Trophoblast cell (in vitro differentiated cells and primary cell): ENCODE data around the gene WNT16.

ENCODE experiments used
- DNase-seq, 2 donors: peaks; one replicate each; pipeline ENCODE4 v3.0.0-alpha.2; 2016
- H2AFZ ChIP-seq: 2 replicates; pipeline ENCODE4 v1.6.1; 2013; ENCODE audit warnings: low read length, moderate library complexity, mild to moderate bottlenecking; ENCODE audit not compliant: insufficient read depth, poor library complexity
- H2AK5ac ChIP-seq: 2 replicates; pipeline ENCODE4 v1.6.1; 2013; ENCODE audit warnings: mild to moderate bottlenecking, low read length
- H2BK120ac ChIP-seq: 2 replicates; pipeline ENCODE4 v1.6.1; 2013; ENCODE audit warnings: low read length, mild to moderate bottlenecking, moderate library complexity; ENCODE audit not compliant: insufficient read depth, poor library complexity
- H2BK12ac ChIP-seq: 2 replicates; pipeline ENCODE4 v1.6.1; 2013; ENCODE audit warnings: mild to moderate bottlenecking, low read length, moderate library complexity
- H2BK5ac ChIP-seq: 2 replicates; pipeline ENCODE4 v1.6.1; 2013; ENCODE audit warnings: low read length, low read depth, moderate library complexity, mild to moderate bottlenecking; ENCODE audit not compliant: poor library complexity
- H3K14ac ChIP-seq: 2 replicates; pipeline ENCODE4 v1.6.1; 2013; ENCODE audit warnings: mild to moderate bottlenecking, low read length
- H3K18ac ChIP-seq: 2 replicates; pipeline ENCODE4 v1.6.1; 2013; ENCODE audit warnings: mild to moderate bottlenecking, low read length
- H3K23ac ChIP-seq: 2 replicates; pipeline ENCODE4 v1.6.1; 2013; ENCODE audit warnings: low read length
- H3K27ac ChIP-seq: 2 replicates; pipeline ENCODE4 v1.5.1; 2013; ENCODE audit warnings: low read depth, mild to moderate bottlenecking, inconsistent platforms, low read length, moderate library complexity
- H3K27me3 ChIP-seq: 2 replicates; pipeline ENCODE4 v1.6.1; 2013; ENCODE audit warnings: inconsistent platforms, mild to moderate bottlenecking, low read length, moderate library complexity; ENCODE audit not compliant: insufficient read depth
- H3K36me3 ChIP-seq, 2 experiments: 1 replicate in 1 of 2; 2 replicates in 1 of 2; pipeline ENCODE4 v1.6.1; 2013; ENCODE audit warnings: low read length in 2 of 2, mild to moderate bottlenecking in 2 of 2, moderate library complexity in 1 of 2; ENCODE audit not compliant: insufficient read depth in 2 of 2, control insufficient read depth in 1 of 2
- H3K4ac ChIP-seq: 2 replicates; pipeline ENCODE4 v1.6.1; 2013; ENCODE audit warnings: low read depth, mild to moderate bottlenecking, low read length, moderate library complexity
- H3K4me1 ChIP-seq, 2 experiments: 1 replicate in 1 of 2; 2 replicates in 1 of 2; pipeline ENCODE4 v1.6.1; 2013; ENCODE audit warnings: low read length in 2 of 2, mild to moderate bottlenecking in 2 of 2, moderate library complexity in 1 of 2; ENCODE audit not compliant: insufficient read depth in 2 of 2, control insufficient read depth in 1 of 2
- H3K4me2 ChIP-seq: 2 replicates; pipeline ENCODE4 v1.6.1; 2013; ENCODE audit warnings: inconsistent platforms, mild to moderate bottlenecking, low read length, moderate library complexity
- H3K4me3 ChIP-seq: 2 replicates; pipeline ENCODE4 v1.5.1; 2013; ENCODE audit warnings: mild to moderate bottlenecking, low read depth, low read length, inconsistent platforms
- H3K79me1 ChIP-seq: one replicate; pipeline ENCODE4 v1.6.1; 2013; ENCODE audit warnings: low read length
- H3K79me2 ChIP-seq: 2 replicates; pipeline ENCODE4 v1.6.1; 2013; ENCODE audit warnings: low read length, mild to moderate bottlenecking; ENCODE audit not compliant: control insufficient read depth, insufficient read depth, poor library complexity
- H3K9ac ChIP-seq: 2 replicates; pipeline ENCODE4 v1.6.1; 2013; ENCODE audit warnings: mild to moderate bottlenecking, low read length
- H3K9me3 ChIP-seq: 2 replicates; pipeline ENCODE4 v1.6.1; 2013; ENCODE audit warnings: low read depth, mild to moderate bottlenecking, control low read depth, inconsistent platforms, low read length; ENCODE audit not compliant: insufficient read depth
- H4K12ac ChIP-seq: 2 replicates; pipeline ENCODE4 v1.6.1; 2013; ENCODE audit warnings: low read depth, mild to moderate bottlenecking, low read length, moderate library complexity
- H4K8ac ChIP-seq: 2 replicates; pipeline ENCODE4 v1.6.1; 2013; ENCODE audit warnings: low read depth, mild to moderate bottlenecking, low read length, moderate library complexity
- H4K91ac ChIP-seq: one replicate; pipeline ENCODE4 v1.6.1; 2013; ENCODE audit warnings: low read depth, mild to moderate bottlenecking, low read length, moderate library complexity
- WGBS: extraction: QIAGEN DNeasy Blood & Tissue Kit; methylation state at CpG from one replicate; pipeline ENCODE4 v1.1.7; 2013; ENCODE audit warnings: missing lambda C conversion rate; ENCODE audit not compliant: insufficient read length, insufficient coverage; ENCODE audit errors: extremely low coverage; 5-methylcytosine and 5-hydroxymethylcytosine counted together

The WNT16 gene

GRCh38 chr7:121298831-121299239 lies 30.0 kb upstream of the WNT16 start:
- Histone ChIP-seq H3K9ac (no peak overlapping the region), H3K79me1 (no peaks in the 10 kb centered on the region), H2AFZ (no peak overlapping the region), H2AK5ac (no peak overlapping the region), H3K79me2 (no peaks in the 10 kb centered on the region), H3K27me3 (no peaks in the 10 kb centered on the region), H4K91ac (no peak overlapping the region), H3K27ac (no peak overlapping the region), H2BK5ac (no peak overlapping the region), H3K4me2 (no peak overlapping the region), H4K12ac (no peak overlapping the region), H3K23ac (no peak overlapping the region), H3K14ac (no peak overlapping the region), H2BK120ac (no peak overlapping the region), H3K36me3 (no peaks in the 10 kb centered on the region), H3K9me3 (no peaks in the 10 kb centered on the region), H2BK12ac (no peak overlapping the region), H3K4ac (no peak overlapping the region), H3K4me1 (no peaks in the 10 kb centered on the region), H3K4me3 (no peak overlapping the region), H3K18ac (no peak overlapping the region), H4K8ac (no peak overlapping the region)
- DNase-seq, result no peak
- WGBS, result no CpG with 5 or more reads among the region's 2 CpGs

GRCh38 chr7:121300685-121301420 lies 27.9 kb upstream of the WNT16 start:
- Histone ChIP-seq H4K12ac (no peak overlapping the region), H3K79me2 (no peaks in the 10 kb centered on the region), H2BK120ac (no peak overlapping the region), H3K27ac (no peak overlapping the region), H3K4me1 (no peaks in the 10 kb centered on the region), H3K79me1 (no peaks in the 10 kb centered on the region), H2BK5ac (no peak overlapping the region), H3K9me3 (no peaks in the 10 kb centered on the region), H3K36me3 (no peaks in the 10 kb centered on the region), H3K9ac (no peak overlapping the region), H2AFZ (no peak overlapping the region), H3K27me3 (no peaks in the 10 kb centered on the region), H3K23ac (no peak overlapping the region), H2BK12ac (no peak overlapping the region), H4K8ac (no peak overlapping the region), H3K18ac (no peak overlapping the region), H3K4me3 (no peak overlapping the region), H3K4ac (no peak overlapping the region), H3K14ac (no peak overlapping the region), H4K91ac (no peak overlapping the region), H3K4me2 (no peak overlapping the region), H2AK5ac (no peak overlapping the region)
- no peak for DNase-seq
- no CpG with 5 or more reads among the region's 2 CpGs for WGBS

- Histone ChIP-seq H3K9ac (no peak overlapping the region), H3K4me2 (no peak overlapping the region), H3K18ac (no peak overlapping the region), H3K79me1 (no peaks in the 10 kb centered on the region), H3K79me2 (no peaks in the 10 kb centered on the region), H2AFZ (no peak overlapping the region), H2BK120ac (no peak overlapping the region), H3K27ac (no peak overlapping the region), H4K12ac (no peak overlapping the region), H3K4ac (no peak overlapping the region), H2BK5ac (no peak overlapping the region), H3K9me3 (no peaks in the 10 kb centered on the region), H3K27me3 (no peaks in the 10 kb centered on the region), H3K4me1 (no peaks in the 10 kb centered on the region), H3K23ac (no peak overlapping the region), H3K4me3 (no peak overlapping the region), H3K36me3 (no peaks in the 10 kb centered on the region), H3K14ac (no peak overlapping the region), H4K91ac (no peak overlapping the region), H2AK5ac (no peak overlapping the region), H2BK12ac (no peak overlapping the region), H4K8ac (no peak overlapping the region)
- peak; percentile 31 to 62 for DNase-seq
- no CpG with 5 or more reads among the region's 9 CpGs for WGBS
These were observed 27.2 kb upstream of the WNT16 start for GRCh38 chr7:121301446-121302213.

- Histone ChIP-seq H3K27ac (no peak overlapping the region), H2AFZ (no peak overlapping the region), H3K14ac (no peak overlapping the region), H3K79me2 (no peaks in the 10 kb centered on the region), H3K18ac (no peak overlapping the region), H3K9me3 (no peaks in the 10 kb centered on the region), H4K12ac (no peak overlapping the region), H3K23ac (no peak overlapping the region), H3K4me1 (no peaks in the 10 kb centered on the region), H3K4me3 (no peak overlapping the region), H2BK12ac (no peak overlapping the region), H2BK120ac (no peak overlapping the region), H3K9ac (no peak overlapping the region), H3K36me3 (no peaks in the 10 kb centered on the region), H4K8ac (no peak overlapping the region), H2BK5ac (no peak overlapping the region), H3K79me1 (no peaks in the 10 kb centered on the region), H3K4me2 (no peak overlapping the region), H4K91ac (no peak overlapping the region), H3K4ac (no peak overlapping the region), H3K27me3 (no peaks in the 10 kb centered on the region), H2AK5ac (no peak overlapping the region)
- no CpG with 5 or more reads among the region's 8 CpGs for WGBS
- peak; percentile 83 to 86 for DNase-seq
These were observed 26.5 kb upstream of the WNT16 start for GRCh38 chr7:121302214-121302745.
